NCI-H1092 (cell line): ENCODE results near the gene CTNNA3.
"Not testable (repeated sequence)": the region's sequence is repeated elsewhere in the genome, so short reads cannot be mapped to it uniquely, and the experiment has no call there.

Experiments
- DNase-seq: peaks from one replicate; lab custom pipeline; 2025; lab: John Stamatoyannopoulos, UW

Gene CTNNA3

DNA sequence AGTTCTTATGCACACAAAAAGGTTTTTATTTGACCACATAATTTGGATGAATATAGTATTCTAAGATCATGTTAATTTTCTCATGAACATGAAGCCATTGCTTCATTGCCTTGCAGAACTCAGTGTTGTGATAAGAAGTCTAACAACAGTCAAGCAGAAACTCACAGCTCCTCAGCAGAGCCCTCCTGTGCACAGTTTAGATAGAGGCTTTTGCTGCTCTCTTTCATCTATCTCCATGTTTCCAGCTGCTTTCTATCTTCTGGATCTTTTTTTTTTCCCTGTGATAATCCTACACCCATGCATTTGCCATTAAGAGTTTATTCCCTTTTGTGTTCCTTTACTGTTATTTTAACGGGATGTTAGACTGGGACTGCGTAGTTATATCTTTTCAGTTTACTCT lies 1327.8 kb downstream of the CTNNA3 start:
- DNase-seq: no peak

DNA sequence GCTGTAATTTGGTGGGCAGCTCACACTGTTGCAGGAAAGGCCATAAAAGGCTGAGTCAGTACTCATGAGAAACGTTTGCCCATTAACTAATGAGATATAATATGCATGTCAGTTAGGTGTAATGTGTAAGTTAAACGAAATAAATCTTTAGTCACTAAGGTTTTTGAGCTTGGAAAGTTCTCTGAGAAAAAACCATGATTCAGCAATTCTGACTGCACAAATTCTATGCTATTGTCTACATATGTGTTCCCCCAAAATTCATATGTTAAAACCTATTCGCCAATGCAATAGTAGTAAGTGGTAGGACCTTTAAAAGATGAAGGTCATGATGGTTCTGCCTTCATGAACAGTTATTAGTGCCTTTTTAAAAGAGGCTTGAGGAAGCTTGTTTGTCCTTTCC lies 1329.8 kb downstream of the CTNNA3 start:
- DNase-seq: no peak

DNA sequence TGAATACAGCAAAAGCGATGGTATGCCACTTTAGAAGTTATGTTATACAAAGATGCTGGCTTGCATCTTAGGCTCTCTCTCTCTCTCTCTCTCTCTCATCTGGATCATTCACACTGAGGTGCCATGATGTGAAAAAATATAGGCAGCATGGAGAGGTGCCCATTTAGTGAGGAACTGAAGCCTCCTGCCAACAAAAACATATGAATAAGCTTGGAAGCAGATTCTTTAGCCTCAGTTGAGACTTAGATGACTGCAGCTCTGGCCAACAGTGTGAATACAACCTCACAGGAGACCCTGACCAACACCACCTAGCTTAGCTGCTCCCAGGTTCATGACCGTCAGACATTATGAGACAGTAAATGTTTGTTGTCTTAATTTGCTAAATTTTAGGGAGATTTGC lies 1330.3 kb downstream of the CTNNA3 start:
- no peak for DNase-seq

DNA sequence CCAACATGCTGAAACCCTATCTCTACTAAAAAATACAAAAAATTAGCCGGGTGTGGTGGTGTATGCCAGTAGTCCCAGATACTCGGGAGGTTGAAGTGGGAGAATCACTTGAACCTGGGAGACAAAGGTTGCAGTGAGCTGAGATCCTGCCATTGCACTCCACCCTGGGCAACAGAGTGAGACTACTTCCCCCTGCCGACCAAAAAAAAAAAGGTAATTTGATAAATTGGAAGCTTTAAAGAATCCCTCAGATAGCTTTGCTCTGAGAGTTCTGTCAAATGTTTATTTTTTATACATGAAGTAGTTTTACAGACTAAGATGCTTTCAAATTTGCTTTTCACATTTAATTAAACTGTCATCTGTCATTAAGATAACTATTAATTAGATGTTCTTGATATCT lies 1333.5 kb downstream of the CTNNA3 start:
- no peak for DNase-seq

DNA sequence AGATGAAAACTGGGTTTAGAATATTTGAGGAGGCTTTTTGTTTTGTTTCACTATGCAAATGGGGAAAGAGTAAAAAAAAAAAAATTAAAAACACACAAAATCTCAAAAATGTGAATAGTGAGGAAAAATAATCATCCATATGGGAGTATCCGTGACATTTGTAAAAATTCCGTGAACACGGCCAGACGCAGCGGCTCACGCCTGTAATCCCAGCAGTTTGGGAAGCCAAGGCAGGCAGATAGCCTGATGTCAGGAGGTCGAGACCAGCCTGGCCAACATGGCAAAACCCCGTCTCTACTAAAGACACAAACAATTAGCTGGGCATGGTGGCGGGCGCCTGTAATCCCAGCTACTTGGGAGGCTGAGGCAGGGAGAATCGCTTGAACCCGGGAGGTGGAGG lies 1342.2 kb downstream of the CTNNA3 start:
- DNase-seq: not testable (repeated sequence)

DNA sequence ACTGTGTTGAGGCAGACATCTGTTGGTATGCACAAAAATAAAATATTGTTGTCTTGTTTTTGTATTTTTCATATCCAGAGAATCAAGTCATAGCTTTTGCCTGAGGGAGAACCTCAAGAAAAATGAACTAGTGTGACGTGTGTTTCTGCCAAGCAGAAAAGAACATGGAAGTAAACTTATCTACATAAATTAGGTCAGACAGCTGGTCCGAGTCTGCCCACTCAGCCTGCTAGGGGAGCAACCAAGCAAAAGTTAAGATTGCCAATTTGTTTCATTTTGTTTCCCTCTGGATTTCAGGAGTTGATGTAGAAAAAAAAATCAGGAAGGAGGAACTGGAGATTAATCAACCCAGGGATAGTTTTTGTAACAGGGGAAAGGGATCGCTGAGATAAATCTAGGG lies 1342.6 kb downstream of the CTNNA3 start:
- DNase-seq: no peak

DNA sequence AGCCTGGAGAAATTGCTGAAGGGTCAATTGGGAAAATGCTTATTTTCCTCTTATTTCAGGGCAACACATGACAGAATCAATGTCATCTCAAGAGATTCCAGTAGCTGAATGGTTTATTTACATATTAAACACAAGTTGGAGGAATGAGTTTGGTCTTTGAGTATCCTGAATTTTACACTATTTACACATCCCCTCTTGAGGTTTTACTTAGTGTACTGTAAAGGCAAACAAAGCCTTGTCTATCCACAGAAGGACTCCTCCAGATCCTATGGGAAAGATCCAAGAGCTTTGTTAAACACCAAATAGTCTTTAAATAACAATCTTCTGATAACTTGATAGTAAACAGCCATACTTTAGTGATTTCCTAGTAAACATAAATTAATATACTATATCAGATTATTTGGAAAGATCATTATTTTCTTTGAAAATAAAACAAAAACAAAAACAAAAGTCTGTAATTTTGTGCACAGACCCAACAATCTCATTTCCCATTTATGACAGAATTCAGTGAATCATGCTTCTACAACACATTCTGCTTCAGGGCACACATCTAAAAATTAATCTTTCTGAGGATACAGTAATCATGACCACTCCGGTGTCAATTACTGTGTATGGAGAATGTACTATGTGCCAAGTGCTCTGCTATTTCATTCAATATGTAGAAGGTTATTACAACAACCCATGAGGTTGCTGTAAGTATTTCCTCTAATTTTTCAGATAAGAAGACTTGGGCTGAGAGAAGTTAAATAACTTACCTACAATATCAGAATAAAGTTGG lies 1345.2 kb downstream of the CTNNA3 start:
- no peak for DNase-seq

DNA sequence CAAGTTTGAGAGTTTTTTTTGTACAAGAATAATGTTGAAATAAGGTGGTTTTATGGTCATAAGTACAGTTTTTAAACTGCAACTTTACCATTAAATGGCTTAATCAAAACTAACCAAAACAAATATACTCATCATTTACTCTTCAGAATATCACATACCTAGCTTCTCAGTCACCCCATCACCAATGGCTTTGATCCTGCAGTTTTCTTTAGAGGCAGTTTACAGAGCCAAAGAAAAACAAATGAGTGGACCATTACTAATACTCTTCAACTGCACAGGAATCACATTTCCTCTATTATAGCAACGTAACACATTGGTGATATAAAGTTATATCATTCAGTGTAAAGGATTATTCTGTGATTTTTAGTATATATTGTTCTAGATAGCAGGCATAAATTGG lies 1346.3 kb downstream of the CTNNA3 start:
- no peak for DNase-seq

DNA sequence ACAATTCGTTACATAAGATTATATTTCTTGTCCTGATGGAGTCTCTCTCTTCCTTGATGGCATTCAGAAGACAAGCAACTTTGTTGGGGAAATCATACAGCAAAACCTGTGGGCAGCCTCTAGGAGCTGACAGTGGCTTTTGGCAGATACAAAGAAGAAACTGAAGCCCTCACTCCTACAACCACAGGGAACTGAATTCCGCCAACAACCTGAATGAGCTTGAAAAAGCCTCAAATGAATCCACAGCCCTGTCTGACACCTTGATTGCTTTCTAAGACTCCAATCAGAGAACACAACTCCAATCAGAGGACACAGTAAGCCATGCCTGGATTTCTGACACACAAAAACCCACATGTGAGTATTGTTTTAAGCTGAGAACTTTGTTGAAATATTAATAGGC lies 1346.9 kb downstream of the CTNNA3 start:
- DNase-seq: no peak

DNA sequence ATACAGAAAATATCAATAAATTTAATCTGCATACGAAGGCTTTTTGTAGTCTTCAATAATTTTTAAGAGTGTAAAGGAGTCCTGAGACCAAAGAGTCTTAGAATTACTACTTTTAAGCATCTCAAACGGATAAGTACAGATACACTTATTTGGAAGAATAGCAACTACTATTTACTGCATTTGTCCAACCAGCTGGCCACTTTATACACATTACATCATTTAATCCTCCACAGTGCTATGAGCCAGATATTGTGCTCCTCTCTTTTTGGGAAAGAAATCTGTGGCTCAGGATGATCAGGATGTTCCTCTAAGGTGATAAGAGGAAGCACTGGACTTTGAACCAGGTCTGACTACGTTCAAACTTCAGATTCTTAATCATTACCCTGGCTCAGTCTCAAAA lies 1358.8 kb downstream of the CTNNA3 start:
- DNase-seq: no peak

DNA sequence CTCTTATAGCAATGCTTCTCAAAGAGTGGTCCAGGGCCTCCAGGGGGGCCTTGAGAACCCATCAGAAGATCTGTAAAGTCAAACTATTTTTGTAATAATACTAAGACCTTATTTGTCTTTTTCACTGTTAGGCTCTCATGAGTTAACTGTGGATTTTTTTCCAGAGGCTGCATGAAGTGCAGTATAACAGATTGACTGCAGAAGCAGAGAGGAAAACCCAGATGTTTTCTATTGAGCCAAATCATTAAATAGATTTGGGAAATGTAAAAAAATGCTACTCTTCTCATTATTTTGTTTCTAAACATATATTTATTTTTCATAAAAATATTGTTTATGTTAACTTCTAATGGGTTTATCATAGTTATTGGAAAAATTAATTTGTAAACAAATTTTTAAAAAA lies 1359.2 kb downstream of the CTNNA3 start:
- no peak for DNase-seq

DNA sequence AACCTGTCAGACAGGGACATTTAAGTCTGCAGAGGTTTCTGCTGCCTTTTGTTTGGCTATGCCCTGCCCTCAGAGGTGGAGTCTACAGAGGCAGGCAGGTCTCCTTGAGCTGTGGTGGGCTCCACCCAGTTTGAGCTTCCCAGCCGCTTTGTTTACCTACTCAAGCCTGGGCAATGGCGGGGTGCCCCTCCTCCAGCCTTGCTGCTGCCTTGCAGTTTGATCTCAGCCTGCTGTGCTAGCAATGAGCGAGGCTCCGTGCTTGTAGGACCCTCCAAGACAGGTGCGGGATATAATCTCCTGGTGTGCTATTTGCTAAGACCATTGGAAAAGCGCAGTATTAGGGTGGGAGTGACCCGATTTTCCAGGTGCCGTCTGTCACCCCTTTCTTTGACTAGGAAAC lies 1360.2 kb downstream of the CTNNA3 start:
- DNase-seq: not testable (repeated sequence)

DNA sequence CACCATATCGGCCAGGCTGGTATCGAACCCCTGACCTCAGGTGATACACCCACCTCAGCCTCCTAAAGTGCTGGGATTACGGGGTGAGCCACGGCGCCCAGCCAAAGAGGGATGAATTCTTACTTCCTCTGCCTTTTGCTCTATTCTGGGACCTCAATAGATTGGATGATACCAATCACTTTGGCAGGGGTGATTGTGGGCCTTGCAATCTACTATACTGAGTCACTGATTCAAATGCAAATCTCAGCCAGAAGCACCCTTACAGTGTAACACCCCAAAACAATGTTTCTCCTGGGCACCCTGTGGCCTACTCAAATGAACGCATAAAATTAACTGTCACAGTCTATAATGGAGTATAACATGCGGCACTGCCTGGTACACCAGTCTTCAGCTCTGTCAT lies 1366.8 kb downstream of the CTNNA3 start:
- no peak for DNase-seq

DNA sequence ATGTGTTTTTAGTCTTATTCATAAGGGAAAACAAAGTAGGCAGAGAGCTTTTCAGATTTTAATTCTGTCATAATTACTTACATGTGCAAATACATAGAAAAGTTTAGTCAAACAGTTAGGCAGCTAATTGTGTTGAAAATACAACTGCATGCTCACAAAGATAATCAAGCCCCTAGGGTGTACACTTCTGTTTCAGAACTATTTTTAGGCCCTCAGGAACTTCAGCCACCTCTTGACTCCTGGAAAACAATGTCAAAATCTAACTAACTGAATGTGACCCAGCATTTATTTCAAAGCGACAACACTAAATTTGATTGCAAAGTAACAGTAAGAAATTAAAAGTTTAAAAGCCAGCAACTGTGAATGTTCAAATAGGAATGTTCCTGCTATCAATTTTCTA lies 1369.1 kb downstream of the CTNNA3 start:
- no peak for DNase-seq

DNA sequence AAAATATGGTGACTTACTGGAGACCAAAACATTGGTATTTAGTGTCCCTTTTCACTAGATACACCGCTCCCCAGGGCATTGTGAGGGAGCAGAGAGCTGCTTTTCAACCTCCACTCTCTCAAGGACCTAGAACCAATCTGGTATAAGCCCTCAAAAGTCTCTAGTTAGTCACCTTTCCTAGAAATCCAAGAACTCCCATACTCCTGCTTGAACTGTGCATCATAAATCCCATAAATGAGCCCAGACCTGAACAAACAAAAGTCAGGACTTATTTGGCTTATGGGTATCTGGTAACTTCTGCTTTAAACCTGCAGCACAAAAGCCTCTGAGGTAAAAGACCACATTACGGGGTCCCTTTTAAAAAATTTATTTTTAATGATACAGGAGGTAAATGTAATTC lies 1373.2 kb downstream of the CTNNA3 start:
- DNase-seq: no peak

DNA sequence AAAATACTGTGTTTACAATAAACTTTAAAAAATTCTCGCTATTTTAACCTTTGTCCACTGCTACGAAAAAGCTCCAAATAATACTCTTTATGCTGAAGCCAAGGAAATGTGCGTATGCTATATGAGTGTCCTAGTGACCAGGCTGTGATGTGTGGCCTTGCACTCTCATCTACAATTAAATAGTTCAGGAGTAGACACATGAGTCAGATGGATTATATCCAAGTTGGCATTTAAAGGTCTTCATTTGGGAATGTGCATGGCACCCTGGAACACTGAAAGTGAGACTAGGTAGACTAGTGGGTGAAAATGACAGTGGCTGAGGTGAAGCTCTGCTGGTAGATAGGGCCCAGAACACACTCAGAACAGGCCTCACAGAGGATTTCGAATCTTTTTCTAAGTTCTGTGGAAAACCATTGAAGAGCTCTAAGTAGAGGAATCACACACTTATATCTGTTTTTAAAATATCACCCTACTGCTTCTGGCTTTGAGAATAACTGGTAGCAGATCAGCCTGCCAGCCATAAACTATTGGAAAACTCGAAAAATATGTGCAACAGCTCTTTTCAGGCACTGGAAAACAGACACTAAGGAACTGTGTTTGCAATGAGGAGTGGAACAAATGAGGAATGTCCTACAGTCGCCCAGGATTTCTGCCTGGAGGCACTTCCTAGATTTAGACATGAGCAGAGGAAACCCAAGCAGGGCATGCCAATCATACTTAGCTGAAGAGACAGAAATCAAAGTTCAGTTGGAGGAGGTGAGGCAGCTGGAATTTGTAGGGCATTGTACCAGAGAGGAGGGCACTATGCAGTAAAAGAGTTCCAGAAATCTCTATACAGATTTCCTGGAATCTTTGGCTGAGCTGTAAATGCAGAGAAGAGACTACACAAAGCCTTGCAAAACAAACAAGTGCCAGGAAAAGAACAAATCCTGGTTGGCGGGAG lies 1374.0 kb downstream of the CTNNA3 start:
- DNase-seq: no peak

DNA sequence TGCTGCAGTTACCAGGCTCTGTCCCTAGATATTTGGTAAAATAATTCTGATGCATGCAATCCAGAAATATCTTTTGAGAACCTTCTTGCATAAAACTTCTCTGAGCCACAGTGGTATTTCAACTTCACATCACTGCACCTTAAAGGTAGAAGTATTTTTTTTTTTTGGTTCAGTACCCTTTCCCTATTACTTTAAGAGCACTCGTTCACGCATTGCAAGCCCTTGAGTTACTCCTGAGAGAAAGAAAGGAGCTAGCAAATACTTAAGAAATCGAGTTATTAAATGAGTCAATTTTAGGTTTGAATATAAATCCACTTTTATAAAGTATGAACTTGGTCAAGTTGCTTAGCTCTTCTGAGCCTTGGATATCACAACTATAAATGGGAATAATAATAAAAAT lies 1377.2 kb downstream of the CTNNA3 start:
- no peak for DNase-seq

DNA sequence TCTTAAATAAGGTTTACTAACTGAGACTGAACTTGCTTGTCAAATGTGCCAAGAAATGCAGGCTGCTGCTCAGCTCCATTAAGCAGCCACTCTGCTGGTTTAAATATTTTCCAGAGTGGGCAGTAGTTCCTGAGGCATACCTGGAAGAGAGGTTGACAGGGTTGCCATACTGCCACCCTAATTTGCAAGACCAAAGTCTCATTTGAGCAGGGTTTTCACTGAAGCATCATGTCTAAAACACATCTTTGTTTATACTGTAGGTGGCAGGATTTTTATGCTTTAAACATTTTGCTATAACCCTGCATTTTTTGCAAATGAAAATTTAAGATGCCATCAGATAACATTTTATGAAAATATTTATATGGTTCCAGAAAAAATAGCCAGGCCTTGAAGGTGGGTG lies 1388.2 kb downstream of the CTNNA3 start:
- DNase-seq: no peak

DNA sequence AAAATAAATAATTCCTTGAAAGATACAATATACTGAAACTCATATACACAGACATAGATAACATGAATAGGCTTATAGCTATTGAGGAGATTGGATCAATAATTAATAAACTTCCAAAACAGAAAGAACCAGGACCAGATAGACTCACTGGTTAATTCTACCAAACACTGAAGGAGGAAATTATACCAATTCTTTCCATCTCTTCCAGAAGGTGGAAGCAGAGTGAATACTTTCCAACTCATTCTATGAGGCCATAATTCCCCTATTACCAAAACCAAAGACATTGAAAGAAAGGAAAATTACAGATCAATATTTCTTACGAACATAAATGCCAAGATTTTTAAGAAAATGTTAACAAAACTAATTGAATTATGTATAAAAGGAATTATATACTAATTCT lies 1394.9 kb downstream of the CTNNA3 start:
- DNase-seq: no peak

DNA sequence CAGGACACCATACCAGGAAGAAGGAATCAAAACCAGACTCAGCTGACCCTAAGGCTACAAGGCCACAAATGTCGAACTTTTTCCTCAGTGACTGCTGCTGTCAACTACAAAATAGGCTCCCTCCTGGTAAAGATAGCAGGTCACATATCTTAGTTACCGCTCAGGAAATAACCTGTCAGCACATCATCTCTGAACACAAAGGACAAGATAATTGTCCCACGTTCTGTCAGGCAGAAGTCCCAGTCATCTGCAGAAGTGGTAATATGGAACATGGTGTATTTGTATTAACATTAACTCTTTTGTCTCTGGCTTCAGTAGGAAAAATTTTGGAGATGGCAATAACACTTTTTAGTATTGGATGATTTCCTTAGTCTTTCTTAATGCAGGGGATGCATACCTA lies 1400.4 kb downstream of the CTNNA3 start:
- DNase-seq: no peak

DNA sequence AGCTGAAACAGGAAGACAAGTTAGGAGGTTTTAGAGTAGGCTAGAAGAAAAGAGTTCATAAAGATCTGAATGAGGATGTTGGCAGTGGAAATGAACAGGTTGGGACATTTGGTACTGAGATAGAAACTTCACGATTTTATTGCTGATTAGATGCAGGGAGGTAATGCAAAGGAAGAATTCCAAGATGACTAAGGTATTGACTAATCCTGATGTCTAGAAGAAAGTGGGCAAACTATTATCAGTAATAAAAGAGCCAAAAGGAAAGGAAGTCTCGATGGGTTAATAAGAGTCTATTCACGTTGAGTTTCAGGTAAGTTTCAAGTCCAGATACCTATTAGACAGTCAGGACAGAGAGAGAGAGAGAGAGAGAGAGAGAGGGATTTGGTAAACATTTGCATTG lies 1401.5 kb downstream of the CTNNA3 start:
- no peak for DNase-seq

DNA sequence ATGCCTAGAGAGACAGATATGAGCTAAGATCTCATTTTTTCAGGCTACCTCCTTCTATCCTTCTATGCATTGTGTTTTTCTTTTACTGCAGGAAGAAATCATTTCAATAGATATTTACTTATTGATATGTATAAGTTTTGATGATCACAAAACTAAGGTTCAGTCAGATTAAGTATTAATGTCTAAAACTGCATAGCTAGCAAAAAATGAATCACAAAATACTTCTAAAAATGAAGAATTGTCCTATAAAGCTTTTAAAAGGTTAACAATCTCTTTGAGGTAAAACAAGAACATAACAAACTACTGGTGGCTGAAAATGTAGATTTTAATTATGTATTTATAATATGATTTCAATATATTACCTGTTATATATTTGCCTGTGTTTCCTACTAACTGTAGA lies 1403.1 kb downstream of the CTNNA3 start:
- DNase-seq: no peak

DNA sequence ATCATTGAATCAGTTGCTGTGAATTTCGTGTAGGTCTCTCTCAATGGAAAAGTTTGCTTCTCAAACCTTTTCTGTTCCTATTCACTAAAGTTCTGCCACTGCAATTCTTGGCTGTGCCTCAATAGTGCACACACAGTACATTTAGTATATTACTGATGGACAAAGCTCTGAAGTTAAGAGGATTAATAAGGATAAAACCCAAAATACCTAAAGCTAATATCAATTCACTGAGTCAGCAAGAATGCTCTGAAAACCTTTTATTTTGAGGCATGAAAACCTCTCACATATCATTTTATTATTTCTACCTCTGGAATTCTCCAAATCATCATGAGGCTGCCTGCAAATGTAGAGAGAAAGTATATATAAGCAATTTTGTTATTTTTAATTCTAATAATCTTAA lies 1403.5 kb downstream of the CTNNA3 start:
- DNase-seq: no peak
